T-helper 2 cell treated with Interferon-gamma antibody and Interleukin-4, amounts not matched to agents 5 μg/mL and 100 μg/mL, for 36 hours (primary cell): ENCODE measurements around the gene PPDPF.

Source experiments
- DNase-seq: peaks from one replicate; pipeline ENCODE4 v3.0.0; 2021; ENCODE audit warnings: low spot score
- H3K27ac Mint-ChIP-seq: one replicate; pipeline ENCODE4 v1.8.0; 2021; ENCODE audit warnings: mild to moderate bottlenecking, mixed read lengths
- H3K27me3 Mint-ChIP-seq: one replicate; pipeline ENCODE4 v1.8.0; 2021; ENCODE audit warnings: low read depth, mixed read lengths
- H3K36me3 Mint-ChIP-seq: one replicate; pipeline ENCODE4 v1.8.0; 2021; ENCODE audit warnings: low read depth, mixed read lengths
- H3K4me1 Mint-ChIP-seq: one replicate; pipeline ENCODE4 v1.8.0; 2021; ENCODE audit warnings: low read depth, mixed read lengths
- H3K4me3 Mint-ChIP-seq: one replicate; pipeline ENCODE4 v1.8.0; 2022; ENCODE audit warnings: mild to moderate bottlenecking, moderate library complexity, mixed read lengths
- H3K9me3 Mint-ChIP-seq: one replicate; pipeline ENCODE4 v1.8.0; 2021; ENCODE audit warnings: mixed read lengths

PPDPF gene

GRCh38 chr20:63538204-63539091, 17.9 kb downstream of the PPDPF start:
- H3K27ac Mint-ChIP-seq: peak overlapping the region; percentile 92
- H3K27me3 Mint-ChIP-seq: no peaks in the 10 kb centered on the region
- H3K9me3 Mint-ChIP-seq: no peaks in the 10 kb centered on the region
- peak overlapping the region; percentile 77 for H3K4me3 Mint-ChIP-seq
- peaks cover 6% of the 10 kb centered on the region for H3K4me1 Mint-ChIP-seq
- H3K36me3 Mint-ChIP-seq: no peaks in the 10 kb centered on the region
- DNase-seq: no peak

GRCh38 chr20:63539092-63539430, 18.5 kb downstream of the PPDPF start:
- Mint-ChIP-seq H3K4me1 (peaks cover 6% of the 10 kb centered on the region), H3K4me3 (no peak overlapping the region), H3K36me3 (no peaks in the 10 kb centered on the region), H3K27ac (no peak overlapping the region), H3K9me3 (no peaks in the 10 kb centered on the region), H3K27me3 (peaks cover 3% of the 10 kb centered on the region)
- DNase-seq: no peak

- Mint-ChIP-seq H3K27ac (no peak overlapping the region), H3K9me3 (no peaks in the 10 kb centered on the region), H3K4me1 (peaks cover 6% of the 10 kb centered on the region), H3K27me3 (peaks cover 3% of the 10 kb centered on the region), H3K36me3 (no peaks in the 10 kb centered on the region), H3K4me3 (no peak overlapping the region)
- no peak for DNase-seq
Measured at GRCh38 chr20:63539441-63540370, 19.1 kb downstream of the PPDPF start.

- Mint-ChIP-seq H3K27me3 (peaks cover 3% of the 10 kb centered on the region), H3K9me3 (no peaks in the 10 kb centered on the region), H3K4me1 (peaks cover 6% of the 10 kb centered on the region), H3K4me3 (no peak overlapping the region), H3K27ac (no peak overlapping the region), H3K36me3 (no peaks in the 10 kb centered on the region)
- DNase-seq: no peak
Measured at GRCh38 chr20:63540417-63541186, 20.0 kb downstream of the PPDPF start.

GRCh38 chr20:63541371-63541770, 20.8 kb downstream of the PPDPF start:
- peaks cover 6% of the 10 kb centered on the region for H3K4me1 Mint-ChIP-seq

GRCh38 chr20:63542031-63542559, 21.5 kb downstream of the PPDPF start:
- peaks cover 4% of the 10 kb centered on the region for H3K4me1 Mint-ChIP-seq
- no peak overlapping the region for H3K27ac Mint-ChIP-seq
- no peak for DNase-seq
- no peak overlapping the region for H3K4me3 Mint-ChIP-seq
- no peaks in the 10 kb centered on the region for H3K9me3 Mint-ChIP-seq
- peaks cover 6% of the 10 kb centered on the region for H3K27me3 Mint-ChIP-seq
- H3K36me3 Mint-ChIP-seq: no peaks in the 10 kb centered on the region

More at GRCh38 chr20:63541371-63541770, 20.8 kb downstream of the PPDPF start:
- no peak overlapping the region for H3K27ac Mint-ChIP-seq
- no peaks in the 10 kb centered on the region for H3K36me3 Mint-ChIP-seq
- H3K9me3 Mint-ChIP-seq: no peaks in the 10 kb centered on the region
- no peak overlapping the region for H3K4me3 Mint-ChIP-seq
- no peak for DNase-seq
- H3K27me3 Mint-ChIP-seq: peaks cover 3% of the 10 kb centered on the region

- Mint-ChIP-seq H3K36me3 (no peaks in the 10 kb centered on the region), H3K27me3 (peaks cover 6% of the 10 kb centered on the region), H3K27ac (no peak overlapping the region), H3K4me3 (no peak overlapping the region), H3K9me3 (no peaks in the 10 kb centered on the region), H3K4me1 (peaks cover 2% of the 10 kb centered on the region)
- no peak for DNase-seq
Measured at GRCh38 chr20:63542696-63543095, 22.1 kb downstream of the PPDPF start.

GRCh38 chr20:63543131-63543530, 22.6 kb downstream of the PPDPF start:
- H3K4me1 Mint-ChIP-seq: peaks cover 2% of the 10 kb centered on the region
- no peak for DNase-seq
- H3K27me3 Mint-ChIP-seq: peaks cover 6% of the 10 kb centered on the region
- H3K9me3 Mint-ChIP-seq: no peaks in the 10 kb centered on the region
- H3K36me3 Mint-ChIP-seq: no peaks in the 10 kb centered on the region
- H3K4me3 Mint-ChIP-seq: no peak overlapping the region
- no peak overlapping the region for H3K27ac Mint-ChIP-seq

GRCh38 chr20:63543733-63544132, 23.2 kb downstream of the PPDPF start:
- DNase-seq: no peak
- no peaks in the 10 kb centered on the region for H3K36me3 Mint-ChIP-seq
- H3K9me3 Mint-ChIP-seq: no peaks in the 10 kb centered on the region
- H3K27ac Mint-ChIP-seq: no peak overlapping the region
- H3K4me3 Mint-ChIP-seq: no peak overlapping the region
- peaks cover 6% of the 10 kb centered on the region for H3K27me3 Mint-ChIP-seq
- peaks cover 2% of the 10 kb centered on the region for H3K4me1 Mint-ChIP-seq

- H3K27ac Mint-ChIP-seq: no peak overlapping the region
Measured at GRCh38 chr20:63544241-63544957, 23.8 kb downstream of the PPDPF start.

GRCh38 chr20:63544958-63545516, 24.5 kb downstream of the PPDPF start:
- no peak for DNase-seq
- Mint-ChIP-seq H3K4me3 (no peak overlapping the region), H3K9me3 (no peaks in the 10 kb centered on the region), H3K4me1 (no peaks in the 10 kb centered on the region), H3K27me3 (peaks cover 12% of the 10 kb centered on the region), H3K36me3 (no peaks in the 10 kb centered on the region), H3K27ac (no peak overlapping the region)

More at GRCh38 chr20:63544241-63544957, 23.8 kb downstream of the PPDPF start:
- H3K4me3 Mint-ChIP-seq: no peak overlapping the region
- H3K36me3 Mint-ChIP-seq: no peaks in the 10 kb centered on the region
- H3K27me3 Mint-ChIP-seq: peaks cover 9% of the 10 kb centered on the region
- no peak for DNase-seq
- no peaks in the 10 kb centered on the region for H3K4me1 Mint-ChIP-seq
- no peaks in the 10 kb centered on the region for H3K9me3 Mint-ChIP-seq

GRCh38 chr20:63545814-63546213, 25.2 kb downstream of the PPDPF start:
- Mint-ChIP-seq H3K36me3 (no peaks in the 10 kb centered on the region), H3K27ac (no peak overlapping the region), H3K9me3 (no peaks in the 10 kb centered on the region), H3K4me1 (no peaks in the 10 kb centered on the region), H3K4me3 (no peak overlapping the region), H3K27me3 (peaks cover 14% of the 10 kb centered on the region)
- no peak for DNase-seq
